Measurements from ENCODE around the gene TXNDC15. TPM values are rescaled to one million over a fixed set of nuclear protein-coding genes. Genes with fewer than 3 reads are reported as not detected.

TXNDC15 gene
- total and polyA plus RNA-seq, 4 donors, result 29.3 to 53.1 (median 44.2) TPM

GRCh38 chr5:134939500-134939899 is 65.3 kb downstream of the TXNDC15 start:
- H3K4me3 ChIP-seq (ENCODE audit: low read depth in 1 of 3, low read length in 3 of 3), result no peak overlapping the region
- no peaks in the 10 kb centered on the region for H3K4me1 ChIP-seq (ENCODE audit: control insufficient read depth in 4 of 4, insufficient read depth in 4 of 4, low read length in 3 of 4)
- H3K36me3 ChIP-seq (ENCODE audit: control insufficient read depth in 4 of 4, insufficient read depth in 3 of 4, low read depth in 1 of 4, low read length in 3 of 4), result peaks cover 0 to 14% (median 9%) of the 10 kb centered on the region in 4 donors
- H3K9ac ChIP-seq (ENCODE audit: low read depth in 1 of 2, low read length in 2 of 2), result no peak overlapping the region
- no peaks in the 10 kb centered on the region for H3K27me3 ChIP-seq (ENCODE audit: control insufficient read depth in 4 of 4, insufficient read depth in 4 of 4, low read length in 3 of 4)
- DNase-seq (ENCODE audit: low spot score), result no peak
- 98% methylated on average over 1 of the region's 1 CpG for WGBS
- no peak for TF ChIP-seq FOXA2 (IDR thresholded peaks at IDR 0.05)
- no peaks in the 10 kb centered on the region for H3K9me3 ChIP-seq (ENCODE audit: control insufficient read depth in 4 of 4, low read length in 3 of 4)
- H3K27ac ChIP-seq (ENCODE audit: low read depth in 1 of 2, low read length in 2 of 2), result no peak overlapping the region

GRCh38 chr5:134943547-134943946 is 69.4 kb downstream of the TXNDC15 start:
- Histone ChIP-seq H3K9ac (ENCODE audit: low read depth in 1 of 2, low read length in 2 of 2) (no peak overlapping the region), H3K27ac (ENCODE audit: low read depth in 1 of 2, low read length in 2 of 2) (no peak overlapping the region), H3K4me3 (ENCODE audit: low read depth in 1 of 3, low read length in 3 of 3) (no peak overlapping the region), H3K27me3 (ENCODE audit: control insufficient read depth in 4 of 4, insufficient read depth in 4 of 4, low read length in 3 of 4) (no peaks in the 10 kb centered on the region), H3K36me3 (ENCODE audit: control insufficient read depth in 4 of 4, insufficient read depth in 3 of 4, low read depth in 1 of 4, low read length in 3 of 4) (peaks cover 0 to 6% (median 2%) of the 10 kb centered on the region in 4 donors), H3K4me1 (ENCODE audit: control insufficient read depth in 4 of 4, insufficient read depth in 4 of 4, low read length in 3 of 4) (no peaks in the 10 kb centered on the region), H3K9me3 (ENCODE audit: control insufficient read depth in 4 of 4, low read length in 3 of 4) (no peaks in the 10 kb centered on the region)
- no peak for DNase-seq (ENCODE audit: low spot score)
- 86% methylated on average over 1 of the region's 1 CpG for WGBS
- TF ChIP-seq YY1 (IDR thresholded peaks at IDR 0.05), result no peak
- TF ChIP-seq REST (IDR thresholded peaks at IDR 0.05), result no peak
- TF ChIP-seq CTCF (IDR thresholded peaks at IDR 0.05; ENCODE audit: low read depth, low read length, missing input control), result no peak
- no peak for TF ChIP-seq SP1 (IDR thresholded peaks at IDR 0.05)
- TF ChIP-seq FOXA2 (IDR thresholded peaks at IDR 0.05), result no peak
- TF ChIP-seq EGR1 (IDR thresholded peaks at IDR 0.05; ENCODE audit: low read depth in 2 of 2), result no peak
- TF ChIP-seq RXRA (IDR thresholded peaks at IDR 0.05), result no peak
- no peak for TF ChIP-seq GABPA (IDR thresholded peaks at IDR 0.05 in 1 of 2, conservative IDR thresholded peaks at IDR 0.05 in 1 of 2)
- no peak for TF ChIP-seq TAF1 (conservative IDR thresholded peaks at IDR 0.05)
- TF ChIP-seq NR2F2 (IDR thresholded peaks at IDR 0.05), result no peak
- TF ChIP-seq MAX (IDR thresholded peaks at IDR 0.05), result no peak
- TF ChIP-seq RAD21 (IDR thresholded peaks at IDR 0.05), result no peak
- no peak for TF ChIP-seq ZBTB33 (IDR thresholded peaks at IDR 0.05)
- TF ChIP-seq JUND (IDR thresholded peaks at IDR 0.05), result no peak
- no peak for TF ChIP-seq FOXA1 (IDR thresholded peaks at IDR 0.05)
- no peak for TF ChIP-seq ATF3 (IDR thresholded peaks at IDR 0.05)
- TF ChIP-seq HNF4G (IDR thresholded peaks at IDR 0.05), result no peak
- no peak for TF ChIP-seq HNF4A (conservative IDR thresholded peaks at IDR 0.05)

All from liver (tissue), 9 donors.